Subcutaneous adipose tissue (tissue), 4 donors: ENCODE results near the gene SPRY1. TPM values are rescaled to one million over a fixed set of nuclear protein-coding genes. Genes with fewer than 3 reads are reported as not detected.

Experiments
- CTCF ChIP-seq: fragments of 450-650 bp; IDR thresholded peaks from one replicate; pipeline ENCODE4 v1.5.1; 2016; ENCODE audit warnings: low read depth, mild to moderate bottlenecking, control low read depth, antibody characterized with exemption, moderate library complexity
- total RNA-seq, 4 donors: library from RNA; depleted of rRNA; stranded (reverse); fragments of >200 nt; gene quantifications; one replicate each; pipeline ENCODE4 v1.1.0, GENCODE V29; 2016

Gene SPRY1
- total RNA-seq, 4 donors from 2014 or later = 139 to 350 (median 162) TPM

GRCh38 chr4:123449362-123449761 is 52.8 kb downstream of the SPRY1 start:
- no peak for TF ChIP-seq CTCF

GRCh38 chr4:123449780-123450179 is 53.2 kb downstream of the SPRY1 start:
- no peak for TF ChIP-seq CTCF

- no peak for TF ChIP-seq CTCF
Observed at GRCh38 chr4:123450393-123450792, 53.8 kb downstream of the SPRY1 start.

- no peak for TF ChIP-seq CTCF
Observed at GRCh38 chr4:123452616-123453015, 56.0 kb downstream of the SPRY1 start.

- no peak for TF ChIP-seq CTCF
Observed at GRCh38 chr4:123453061-123453680, 56.6 kb downstream of the SPRY1 start.
